HTERT RPE-1 (cell line): ENCODE results near the gene HAND1.

Experiments used
- in situ Hi-C: fragments of 300-500 bp; cut with MboI; formaldehyde crosslinking; loops from 4 replicates; pipeline ENCODE4 v1.14.3; 2020; ENCODE audit warnings: low sequenced_read_pairs

Gene HAND1

DNA sequence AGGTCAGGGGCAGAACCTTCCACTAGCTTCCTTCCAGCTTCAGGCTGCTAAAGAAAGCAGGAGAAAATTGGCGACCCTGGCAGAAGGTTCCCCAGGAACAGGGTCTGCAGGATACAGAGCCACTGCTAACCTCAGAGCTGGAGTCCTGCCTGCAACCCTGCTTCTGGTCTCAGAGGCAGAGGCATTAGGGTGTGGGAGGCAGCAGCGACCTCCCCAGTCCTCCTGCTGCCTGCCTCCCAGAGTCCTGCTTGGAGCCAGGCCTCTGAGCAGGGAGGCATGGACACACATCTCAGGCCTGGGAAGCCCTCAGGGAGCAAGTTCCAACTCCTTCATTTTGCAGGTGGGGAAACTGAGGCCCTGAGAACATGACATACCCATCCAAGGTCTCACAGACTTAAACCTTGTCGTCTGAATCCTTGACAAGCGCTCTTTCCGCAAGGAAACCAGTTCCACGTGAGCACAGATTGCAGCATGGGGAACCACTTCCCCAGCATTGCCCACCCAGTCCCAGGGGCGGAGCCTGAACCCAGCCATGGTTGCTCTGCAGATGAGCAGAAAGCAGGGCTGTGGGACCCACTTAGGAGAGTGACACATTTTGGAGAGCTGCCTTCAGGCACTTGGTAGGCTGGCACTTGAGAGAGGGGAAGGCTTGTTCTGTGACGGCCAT lies 28.2 kb upstream of the HAND1 start:
- in situ Hi-C loops = no loop called here

DNA sequence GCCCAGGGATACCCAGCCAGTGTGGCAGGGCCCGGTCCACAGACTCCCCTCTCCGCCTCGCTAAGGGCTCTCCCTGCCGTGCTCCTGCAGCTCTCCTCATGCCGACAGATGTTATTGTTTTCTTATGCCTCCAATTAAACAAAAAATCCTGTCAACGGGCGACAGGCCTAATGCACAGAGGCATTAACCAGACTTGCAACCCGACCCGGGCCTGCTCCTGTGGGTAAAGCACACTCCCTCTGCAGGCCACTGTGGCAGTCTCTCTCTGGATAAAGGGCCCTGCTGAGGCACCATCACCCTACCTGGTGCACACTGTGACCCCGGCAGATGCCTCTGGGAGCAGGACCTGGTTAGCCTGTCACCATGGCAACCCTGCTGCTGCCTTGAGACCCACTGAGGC lies 27.5 kb upstream of the HAND1 start:
- in situ Hi-C loops = no loop called here

DNA sequence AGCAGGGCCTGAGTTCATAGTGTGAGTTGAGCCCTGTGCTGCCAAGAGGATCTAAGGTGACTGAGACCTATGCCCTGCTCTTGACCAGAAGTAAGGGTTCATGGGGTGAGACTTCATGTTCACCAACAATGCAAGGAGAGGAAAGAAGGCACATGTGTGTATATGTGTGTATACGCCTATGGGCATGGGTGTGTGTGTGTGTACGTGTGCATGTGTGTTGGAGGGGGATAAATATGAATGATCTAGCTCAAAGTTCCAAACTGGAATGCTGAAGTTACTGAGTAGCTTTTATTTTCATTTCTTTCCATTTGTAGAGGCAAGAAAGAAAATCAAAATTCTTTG lies 25.6 kb upstream of the HAND1 start:
- in situ Hi-C loops = no loop called here

DNA sequence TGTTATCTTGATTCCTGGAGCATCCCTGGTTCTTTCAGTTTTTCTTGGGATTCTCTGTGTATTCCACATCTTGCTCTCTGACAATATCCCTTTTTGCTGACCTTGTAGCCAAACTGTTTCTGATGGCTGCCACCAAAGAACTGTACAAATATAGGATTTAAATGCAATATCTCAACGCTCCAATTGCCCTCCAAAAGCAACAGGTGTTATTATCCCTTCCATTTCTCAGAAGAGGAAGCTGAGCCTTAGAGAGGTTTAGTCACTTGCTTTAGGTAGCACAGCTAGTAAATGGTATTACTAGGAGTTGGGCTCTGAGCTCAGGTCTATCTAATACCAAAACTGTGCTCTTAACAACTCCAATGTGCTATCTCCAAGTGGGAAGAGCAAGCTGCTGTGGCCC lies 24.2 kb upstream of the HAND1 start:
- in situ Hi-C loops = no loop called here

- in situ Hi-C loops = no loop called here
These were observed 23.5 kb upstream of the HAND1 start for GRCh38 chr5:154501566-154501965.

DNA sequence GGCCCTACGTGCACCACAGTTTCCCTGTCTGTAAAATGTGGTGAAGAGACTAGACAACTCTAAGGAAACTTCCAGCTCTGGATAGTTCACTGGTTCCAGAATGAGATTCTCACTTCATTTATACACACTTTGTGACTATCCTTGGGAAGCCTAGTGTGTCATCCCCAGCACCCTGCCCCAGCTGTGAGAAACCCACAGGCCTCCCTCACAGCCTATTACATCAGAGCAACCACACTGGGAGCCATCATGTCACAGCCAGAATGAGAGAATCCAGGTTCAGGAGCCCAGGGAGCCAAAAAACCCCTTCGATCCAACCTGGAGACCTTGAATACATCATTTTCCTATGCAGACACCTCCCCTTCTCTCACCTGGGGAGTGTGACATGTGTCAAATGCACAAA lies 21.0 kb upstream of the HAND1 start:
- in situ Hi-C loops = no loop called here

- in situ Hi-C loops = no loop called here
These were observed 20.6 kb upstream of the HAND1 start for GRCh38 chr5:154498591-154498990.

- in situ Hi-C loops = no loop called here
These were observed 16.0 kb upstream of the HAND1 start for GRCh38 chr5:154494036-154494435.

DNA sequence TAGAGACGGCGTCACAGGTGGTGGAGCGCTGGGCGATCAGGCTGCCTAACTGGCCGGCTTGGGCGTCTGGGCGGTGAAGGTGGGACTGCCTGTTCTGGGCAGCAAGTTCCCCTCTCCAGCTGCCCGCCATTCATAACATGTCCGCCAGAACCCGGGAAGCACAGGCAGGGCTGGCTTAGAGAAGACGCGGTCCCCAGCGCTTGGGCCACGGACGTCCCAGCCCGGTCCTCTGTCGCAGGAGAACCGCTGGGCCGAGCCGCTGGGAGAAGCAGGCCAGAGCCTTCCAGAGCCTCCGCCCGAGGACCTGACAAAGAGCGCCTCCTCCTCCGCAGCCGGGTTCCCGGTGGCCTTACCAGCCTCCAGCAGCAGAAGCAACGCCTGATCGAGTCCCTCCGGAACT lies 15.2 kb upstream of the HAND1 start:
- in situ Hi-C loops = no loop called here

GRCh38 chr5:154491941-154492340 lies 13.9 kb upstream of the HAND1 start:
- in situ Hi-C loops = no loop called here

- in situ Hi-C loops = no loop called here
These were observed 9.5 kb upstream of the HAND1 start for GRCh38 chr5:154487541-154487940.

GRCh38 chr5:154486427-154486866 lies 8.4 kb upstream of the HAND1 start:
- in situ Hi-C loops = no loop called here

DNA sequence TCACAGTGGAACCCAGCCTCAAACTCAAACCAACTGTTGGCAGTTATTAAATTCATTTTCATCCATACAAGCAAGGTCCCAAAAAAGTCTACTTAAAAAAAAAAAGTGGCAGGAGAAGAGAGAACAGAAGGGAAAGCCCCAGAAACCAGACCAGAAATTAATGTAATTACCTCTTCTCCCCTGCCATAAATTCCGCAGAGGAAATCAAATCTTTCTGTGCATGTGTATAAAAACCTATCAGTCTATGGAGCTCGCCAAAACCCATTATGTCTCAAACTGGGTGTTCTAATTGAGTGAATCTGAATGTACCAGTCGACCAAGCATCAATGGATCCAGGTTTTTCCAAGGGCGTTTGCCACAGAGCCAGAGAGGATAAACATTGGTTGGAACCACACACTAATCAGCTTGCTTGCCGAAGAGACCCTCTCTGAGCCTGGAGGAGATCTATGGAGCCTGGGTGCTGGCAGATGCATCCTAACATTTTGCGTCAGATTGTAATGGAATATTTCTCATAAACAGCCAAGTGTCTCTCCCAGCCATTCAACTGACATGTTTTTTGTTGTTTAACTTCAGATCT lies 7.9 kb upstream of the HAND1 start:
- in situ Hi-C loops = no loop called here

DNA sequence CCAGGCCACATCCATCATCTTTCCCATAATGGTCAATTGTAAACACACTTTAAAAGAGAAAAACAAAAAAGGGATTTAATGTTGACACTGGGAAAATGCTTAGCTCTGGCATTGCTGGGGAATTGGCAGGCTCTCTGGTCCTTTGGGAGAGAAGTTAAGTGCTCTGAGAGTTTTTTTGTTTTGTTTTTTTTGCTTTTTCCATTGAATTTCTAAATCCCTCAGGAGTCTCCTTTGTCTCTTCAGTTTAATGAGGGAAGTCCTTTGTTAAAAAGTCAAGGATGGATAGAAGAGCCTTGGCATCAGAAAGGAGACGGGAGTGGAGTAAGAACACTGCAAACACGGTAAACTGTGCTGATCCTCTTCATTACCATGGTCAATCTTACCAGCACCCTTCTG lies 7.1 kb upstream of the HAND1 start:
- in situ Hi-C loops = no loop called here

- in situ Hi-C loops = no loop called here
These were observed 6.5 kb upstream of the HAND1 start for GRCh38 chr5:154484393-154485095.

- in situ Hi-C loops = no loop called here
These were observed 5.8 kb upstream of the HAND1 start for GRCh38 chr5:154483654-154484392.

DNA sequence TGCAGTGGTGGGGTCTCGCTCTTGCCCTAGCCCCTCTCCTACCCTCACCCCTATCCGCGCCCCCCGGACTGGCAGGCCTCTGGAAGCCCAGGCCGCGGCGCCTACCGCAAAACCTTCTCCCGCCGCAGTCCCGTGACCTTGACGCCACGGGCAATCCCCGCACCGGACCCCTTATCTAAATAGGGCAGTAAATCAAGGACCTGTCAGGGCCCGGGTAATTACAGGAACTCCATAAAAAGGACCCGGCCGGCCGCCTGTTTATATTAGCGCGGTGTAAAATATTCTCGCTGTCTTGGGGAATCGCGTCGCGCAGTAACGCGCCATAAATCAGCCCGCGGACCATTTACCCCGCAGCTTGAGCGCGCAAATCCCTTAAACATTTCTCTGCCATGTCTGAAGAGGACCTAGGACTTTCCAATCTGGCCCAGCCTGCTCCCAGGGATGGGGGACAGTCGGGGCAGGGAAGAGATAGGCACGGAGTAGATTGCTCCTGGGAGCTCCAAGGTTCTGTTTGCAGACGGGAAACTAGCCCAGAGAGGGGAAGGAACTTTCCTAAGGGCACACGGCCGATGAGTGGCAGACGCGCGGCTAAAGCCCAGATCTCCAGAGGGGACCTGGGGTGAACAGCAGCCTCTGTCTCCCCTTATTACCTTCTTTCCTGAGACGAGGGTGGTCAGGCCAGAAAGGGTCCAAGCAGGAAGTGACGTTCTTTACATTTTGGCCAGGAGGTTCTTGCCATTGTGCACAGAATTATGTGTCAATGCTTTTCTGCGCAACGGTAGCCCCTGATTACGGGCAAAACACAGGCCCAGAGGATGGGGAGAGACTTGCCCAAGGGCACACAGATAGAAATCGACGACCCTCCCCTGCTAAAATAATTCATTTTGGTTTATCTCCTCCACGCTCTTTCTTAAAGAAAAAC lies 4.8 kb upstream of the HAND1 start:
- in situ Hi-C loops = no loop called here

DNA sequence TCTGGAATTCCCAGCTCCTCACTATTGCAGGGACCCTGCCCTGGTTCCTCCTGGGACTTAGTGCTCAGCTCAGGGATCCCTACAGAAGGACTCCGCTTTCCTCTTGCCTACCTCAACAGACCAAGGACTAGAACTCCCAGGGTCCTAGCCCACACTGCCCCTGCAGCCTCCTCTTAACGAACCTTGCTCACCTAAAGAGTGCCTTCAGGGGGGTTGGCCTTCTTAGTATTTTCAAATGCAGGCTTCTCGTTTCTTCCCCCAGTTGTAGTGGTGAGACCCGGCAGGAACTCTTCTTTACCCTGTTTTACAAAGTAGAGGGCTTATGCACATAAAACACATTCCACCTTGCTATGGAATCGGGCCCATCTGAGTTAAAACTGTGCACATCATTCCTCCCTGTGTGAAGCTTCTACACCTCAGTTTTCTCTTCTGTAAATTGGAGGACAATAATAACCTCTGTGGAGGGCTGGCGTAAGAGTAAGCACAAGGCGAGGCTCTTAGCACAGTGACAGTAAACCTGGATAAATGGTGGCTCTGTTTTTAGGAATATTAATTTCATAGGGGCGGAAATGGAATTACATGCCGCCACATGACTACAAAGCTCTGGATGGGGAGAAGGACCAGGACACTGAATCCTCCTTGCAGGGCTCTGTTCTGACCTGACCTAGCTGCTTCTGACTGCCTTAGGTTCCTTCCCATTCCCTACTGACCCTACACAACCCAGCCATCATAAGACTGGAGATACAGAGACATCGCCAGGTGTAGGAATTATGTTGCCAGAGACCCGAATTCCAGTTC lies 3.8 kb upstream of the HAND1 start:
- in situ Hi-C loops = no loop called here

GRCh38 chr5:154480847-154481246 lies 2.8 kb upstream of the HAND1 start:
- in situ Hi-C loops = no loop called here
